Uterus (tissue), 2 donors: ENCODE results near the gene DGKG.
A peak's percentile ranks its signal among the peaks of the same experiment; 100 is the strongest.

ENCODE experiments used
- POLR2A ChIP-seq, 2 donors: fragments of 450-650 bp; IDR thresholded peaks; one replicate each; pipeline ENCODE4 v1.6.1; 2016; ENCODE audit warnings: antibody characterized with exemption in 2 of 2, mild to moderate bottlenecking in 1 of 2, moderate library complexity in 1 of 2
- TF ChIP-seq, protein P1 (sequence below), 4 experiments: fragments of 200-600 bp in 2 of 4; fragments of 450-650 bp in 2 of 4; sonication (generic) in 2 of 4; IDR thresholded peaks; one replicate each; pipeline ENCODE4 v1.5.1; 2016 to 2019; ENCODE audit warnings: antibody characterized with exemption in 4 of 4, mild to moderate bottlenecking in 2 of 4, moderate library complexity in 1 of 4

DNA sequence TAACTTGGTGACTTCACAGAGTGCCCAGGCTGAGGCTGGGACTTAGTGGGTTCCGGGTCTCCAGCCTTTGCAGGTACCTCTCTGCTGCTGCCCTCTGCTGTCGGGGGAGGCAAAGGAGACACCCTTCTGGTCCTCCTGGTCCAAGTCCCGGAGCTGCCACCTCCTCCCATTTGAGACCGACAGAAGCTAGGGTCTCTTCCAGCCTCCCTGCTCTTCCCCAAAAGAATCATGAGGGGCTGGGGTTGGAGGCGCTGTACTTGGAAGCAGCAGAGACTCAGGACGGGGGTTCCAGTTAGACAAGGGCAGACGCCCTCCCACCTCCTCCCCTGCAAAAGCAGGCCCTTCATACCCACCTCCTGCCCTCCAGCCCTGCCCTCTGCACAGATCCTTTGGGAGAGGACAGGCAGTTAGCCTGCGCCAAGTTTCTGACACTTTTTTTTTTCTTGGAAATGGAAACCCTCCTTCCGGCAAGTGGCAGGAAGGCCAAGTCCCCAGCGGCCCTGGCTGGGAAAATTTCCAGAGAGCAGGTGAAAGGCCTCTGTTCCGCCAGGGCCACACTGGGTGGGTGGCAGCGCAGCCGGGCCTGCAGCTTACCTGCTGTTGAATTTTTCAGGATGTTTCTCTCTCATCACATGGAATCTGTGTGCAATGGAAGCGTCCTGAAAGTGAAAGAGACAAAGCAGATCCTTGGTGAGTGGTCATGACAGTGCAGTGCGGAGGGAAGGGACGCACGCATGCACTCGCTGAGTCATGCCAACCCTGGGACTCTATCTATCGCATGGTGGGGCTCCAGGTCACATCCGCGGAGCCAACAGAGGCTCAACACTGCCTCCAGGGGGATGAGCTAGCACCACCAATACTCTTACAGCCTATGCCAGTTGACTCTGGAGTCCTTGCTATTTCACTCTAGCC, 119.9 kb downstream of the DGKG start:
- TF ChIP-seq, protein P1, sequence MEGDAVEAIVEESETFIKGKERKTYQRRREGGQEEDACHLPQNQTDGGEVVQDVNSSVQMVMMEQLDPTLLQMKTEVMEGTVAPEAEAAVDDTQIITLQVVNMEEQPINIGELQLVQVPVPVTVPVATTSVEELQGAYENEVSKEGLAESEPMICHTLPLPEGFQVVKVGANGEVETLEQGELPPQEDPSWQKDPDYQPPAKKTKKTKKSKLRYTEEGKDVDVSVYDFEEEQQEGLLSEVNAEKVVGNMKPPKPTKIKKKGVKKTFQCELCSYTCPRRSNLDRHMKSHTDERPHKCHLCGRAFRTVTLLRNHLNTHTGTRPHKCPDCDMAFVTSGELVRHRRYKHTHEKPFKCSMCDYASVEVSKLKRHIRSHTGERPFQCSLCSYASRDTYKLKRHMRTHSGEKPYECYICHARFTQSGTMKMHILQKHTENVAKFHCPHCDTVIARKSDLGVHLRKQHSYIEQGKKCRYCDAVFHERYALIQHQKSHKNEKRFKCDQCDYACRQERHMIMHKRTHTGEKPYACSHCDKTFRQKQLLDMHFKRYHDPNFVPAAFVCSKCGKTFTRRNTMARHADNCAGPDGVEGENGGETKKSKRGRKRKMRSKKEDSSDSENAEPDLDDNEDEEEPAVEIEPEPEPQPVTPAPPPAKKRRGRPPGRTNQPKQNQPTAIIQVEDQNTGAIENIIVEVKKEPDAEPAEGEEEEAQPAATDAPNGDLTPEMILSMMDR (IDR thresholded peaks at IDR 0.05) = peak in 3 of 4 experiments; percentile 8 to 25 (median 14)
- no peak for TF ChIP-seq POLR2A (IDR thresholded peaks at IDR 0.05)
